BE2C (cell line): ENCODE measurements around the gene HYAL3.

Experiments
- DNase-seq: peaks from one replicate; pipeline ENCODE4 v3.0.0-alpha.2; 2020
- H3K27me3 ChIP-seq: fragments of 250-450 bp; sonication (Bioruptor Pico); 2 replicates; pipeline ENCODE4 v1.5.1; 2020; ENCODE audit warnings: mild to moderate bottlenecking
- H3K36me3 ChIP-seq: fragments of 250-450 bp; sonication (Bioruptor Pico); 2 replicates; pipeline ENCODE4 v1.5.1; 2020; ENCODE audit warnings: mild to moderate bottlenecking
- H3K4me1 ChIP-seq: fragments of 250-450 bp; sonication (Bioruptor Pico); 2 replicates; pipeline ENCODE4 v1.5.1; 2020
- H3K4me3 ChIP-seq: 2 replicates; pipeline ENCODE4 v1.5.1; 2011; ENCODE audit warnings: low read depth, low read length
- H3K9me3 ChIP-seq: fragments of 250-450 bp; sonication (Bioruptor Pico); 2 replicates; pipeline ENCODE4 v1.5.1; 2020
- TF ChIP-seq, protein P1 (sequence below): IDR thresholded peaks from 2 replicates; pipeline ENCODE4 v1.5.1; 2012; ENCODE audit warnings: mild to moderate bottlenecking, low read depth, low read length

HYAL3 gene

DNA sequence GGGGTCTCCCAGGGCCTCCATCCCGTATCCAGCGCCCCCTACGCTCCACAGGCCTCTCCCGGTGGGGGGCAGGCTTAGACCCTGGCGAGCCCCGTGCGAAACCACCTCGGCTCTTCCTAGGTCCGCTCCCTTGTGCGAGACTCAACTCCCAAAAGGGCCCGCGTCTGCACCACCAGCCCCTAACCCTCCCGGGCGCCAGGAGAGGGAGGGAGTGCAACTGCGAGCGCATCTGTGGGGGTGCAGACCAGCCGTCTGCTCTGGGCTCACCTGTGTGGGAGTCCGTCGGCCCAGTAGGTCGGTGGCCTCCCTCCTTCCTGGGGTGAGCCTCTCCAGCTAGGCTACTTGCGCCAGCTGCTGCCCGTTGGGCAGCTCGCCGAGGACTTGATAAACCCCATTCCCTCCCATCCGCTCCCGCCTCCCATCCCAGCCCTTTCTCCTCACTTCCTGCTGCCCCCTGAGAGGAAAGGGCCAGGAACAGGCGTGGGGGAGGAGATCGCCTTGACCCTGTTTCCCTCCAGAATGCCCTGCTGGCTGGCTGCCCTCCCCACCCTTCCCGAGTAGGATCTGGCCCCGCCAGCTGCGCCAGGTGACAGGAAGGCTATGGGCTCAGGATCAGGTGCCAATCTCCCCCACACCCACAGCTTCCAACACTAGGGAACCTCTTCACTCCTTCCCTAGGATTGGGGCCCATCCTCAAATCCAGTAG, 23.3 kb upstream of the HYAL3 start, which contains the start of gene HYAL2:
Gene HYAL2, minus strand, starts transcription at position 360 of the 706 bp plus-strand sequence. CDS start 2,256 bp downstream, outside the sequence.
- peaks cover 3% of the 10 kb centered on the region for H3K4me1 ChIP-seq
- H3K4me3 ChIP-seq, result peak within 1 kb of the TSS; percentile 65
- DNase-seq, result no peak
- H3K9me3 ChIP-seq, result no peaks in the 10 kb centered on the region
- H3K27me3 ChIP-seq, result no peaks in the 10 kb centered on the region
- TF ChIP-seq, protein P1, sequence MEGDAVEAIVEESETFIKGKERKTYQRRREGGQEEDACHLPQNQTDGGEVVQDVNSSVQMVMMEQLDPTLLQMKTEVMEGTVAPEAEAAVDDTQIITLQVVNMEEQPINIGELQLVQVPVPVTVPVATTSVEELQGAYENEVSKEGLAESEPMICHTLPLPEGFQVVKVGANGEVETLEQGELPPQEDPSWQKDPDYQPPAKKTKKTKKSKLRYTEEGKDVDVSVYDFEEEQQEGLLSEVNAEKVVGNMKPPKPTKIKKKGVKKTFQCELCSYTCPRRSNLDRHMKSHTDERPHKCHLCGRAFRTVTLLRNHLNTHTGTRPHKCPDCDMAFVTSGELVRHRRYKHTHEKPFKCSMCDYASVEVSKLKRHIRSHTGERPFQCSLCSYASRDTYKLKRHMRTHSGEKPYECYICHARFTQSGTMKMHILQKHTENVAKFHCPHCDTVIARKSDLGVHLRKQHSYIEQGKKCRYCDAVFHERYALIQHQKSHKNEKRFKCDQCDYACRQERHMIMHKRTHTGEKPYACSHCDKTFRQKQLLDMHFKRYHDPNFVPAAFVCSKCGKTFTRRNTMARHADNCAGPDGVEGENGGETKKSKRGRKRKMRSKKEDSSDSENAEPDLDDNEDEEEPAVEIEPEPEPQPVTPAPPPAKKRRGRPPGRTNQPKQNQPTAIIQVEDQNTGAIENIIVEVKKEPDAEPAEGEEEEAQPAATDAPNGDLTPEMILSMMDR, result no peak
- peaks cover 17% of the 10 kb centered on the region for H3K36me3 ChIP-seq

- Histone ChIP-seq H3K36me3 (peaks cover 17% of the 10 kb centered on the region), H3K4me1 (peaks cover 3% of the 10 kb centered on the region)
- TF ChIP-seq, protein P1, result no peak
These were observed 22.8 kb upstream of the HYAL3 start for GRCh38 chr3:50322115-50322385.

GRCh38 chr3:50321336-50322114, 22.3 kb upstream of the HYAL3 start:
- DNase-seq, result peak; percentile 85
- Histone ChIP-seq H3K9me3 (no peaks in the 10 kb centered on the region), H3K4me3 (peak overlapping the region; percentile 65), H3K4me1 (peaks cover 3% of the 10 kb centered on the region), H3K27me3 (no peaks in the 10 kb centered on the region), H3K36me3 (peaks cover 17% of the 10 kb centered on the region)
- TF ChIP-seq, protein P1, result peak; percentile 36

More at GRCh38 chr3:50322115-50322385, 22.8 kb upstream of the HYAL3 start:
- no peaks in the 10 kb centered on the region for H3K27me3 ChIP-seq
- H3K4me3 ChIP-seq, result peak overlapping the region; percentile 21; the same call in 1 of the 2 replicates
- no peaks in the 10 kb centered on the region for H3K9me3 ChIP-seq
- no peak for DNase-seq

DNA sequence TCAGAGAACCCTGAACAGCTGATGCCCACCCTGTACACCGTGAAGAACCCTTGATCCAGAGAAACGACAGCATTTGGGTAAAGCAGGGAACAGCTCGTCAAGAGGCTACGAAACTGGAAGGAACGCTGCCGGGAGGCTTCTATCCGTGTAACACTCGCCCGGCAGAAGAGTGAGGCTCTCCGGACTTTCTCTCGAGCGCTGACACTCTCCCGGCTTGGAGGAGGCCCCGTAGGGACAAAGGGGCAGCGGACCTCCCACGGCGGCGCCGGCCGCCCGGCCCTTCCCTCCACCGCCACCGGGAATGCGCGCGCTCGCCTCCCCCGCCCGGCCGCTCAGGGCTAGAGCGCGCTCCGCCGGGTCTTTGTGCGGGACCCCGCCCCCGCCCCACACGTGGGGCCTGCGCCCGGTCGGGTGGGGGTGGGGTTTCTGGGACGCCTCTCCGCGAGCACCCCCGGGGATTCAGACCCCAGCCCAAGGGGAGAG, 21.7 kb upstream of the HYAL3 start:
- Histone ChIP-seq H3K9me3 (no peaks in the 10 kb centered on the region), H3K36me3 (peaks cover 17% of the 10 kb centered on the region), H3K4me3 (peak overlapping the region; percentile 65), H3K4me1 (peaks cover 3% of the 10 kb centered on the region), H3K27me3 (no peaks in the 10 kb centered on the region)
- TF ChIP-seq, protein P1, result no peak
- peak; percentile 72 for DNase-seq

DNA sequence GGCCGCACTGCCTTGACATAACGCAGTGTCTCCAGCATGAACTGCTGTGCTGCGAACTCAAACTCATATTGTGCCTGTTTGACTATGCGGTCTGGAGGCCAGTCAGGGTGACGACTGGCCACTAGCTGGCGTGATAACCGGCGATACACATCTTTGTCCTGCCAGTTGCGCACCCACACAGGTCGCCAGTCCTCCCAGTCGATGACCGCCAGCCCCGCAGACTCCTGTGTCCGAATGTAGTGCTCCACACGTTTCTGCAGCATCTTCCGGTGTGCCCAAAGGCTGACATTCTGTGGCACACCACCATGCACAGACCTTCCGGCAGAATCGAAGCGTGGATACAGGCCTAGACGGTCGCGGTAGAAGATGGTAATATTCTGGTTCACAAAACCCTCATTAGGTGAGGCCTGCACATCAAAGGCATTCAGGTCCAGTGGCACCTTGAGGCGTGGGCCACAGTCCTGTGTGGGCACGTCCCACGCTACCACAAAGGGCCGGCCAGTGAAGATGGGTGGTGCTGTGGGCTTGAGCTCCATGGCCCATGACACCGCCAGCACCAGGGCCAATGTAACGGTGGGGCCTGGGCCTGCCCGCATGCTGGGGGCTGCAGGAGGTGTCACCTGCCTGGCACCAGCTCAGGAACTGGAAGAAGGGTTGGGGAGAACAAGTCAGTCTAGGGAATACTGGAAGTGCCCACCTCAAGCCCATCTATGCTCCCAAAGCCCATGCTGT, 20.9 kb upstream of the HYAL3 start:
- DNase-seq, result no peak
- Histone ChIP-seq H3K27me3 (no peaks in the 10 kb centered on the region), H3K9me3 (no peaks in the 10 kb centered on the region), H3K4me1 (peaks cover 3% of the 10 kb centered on the region), H3K4me3 (peak overlapping the region; percentile 65), H3K36me3 (peaks cover 17% of the 10 kb centered on the region)
- TF ChIP-seq, protein P1, result no peak
